ENCODE data around the gene UNC119B. TPM values are rescaled to one million over a fixed set of nuclear protein-coding genes. Genes with fewer than 3 reads are reported as not detected.
A peak's percentile ranks its signal among the peaks of the same experiment; 100 is the strongest.

UNC119B gene
- polyA plus RNA-seq, 1 donor from 2014 or later, result 4.9 TPM

DNA sequence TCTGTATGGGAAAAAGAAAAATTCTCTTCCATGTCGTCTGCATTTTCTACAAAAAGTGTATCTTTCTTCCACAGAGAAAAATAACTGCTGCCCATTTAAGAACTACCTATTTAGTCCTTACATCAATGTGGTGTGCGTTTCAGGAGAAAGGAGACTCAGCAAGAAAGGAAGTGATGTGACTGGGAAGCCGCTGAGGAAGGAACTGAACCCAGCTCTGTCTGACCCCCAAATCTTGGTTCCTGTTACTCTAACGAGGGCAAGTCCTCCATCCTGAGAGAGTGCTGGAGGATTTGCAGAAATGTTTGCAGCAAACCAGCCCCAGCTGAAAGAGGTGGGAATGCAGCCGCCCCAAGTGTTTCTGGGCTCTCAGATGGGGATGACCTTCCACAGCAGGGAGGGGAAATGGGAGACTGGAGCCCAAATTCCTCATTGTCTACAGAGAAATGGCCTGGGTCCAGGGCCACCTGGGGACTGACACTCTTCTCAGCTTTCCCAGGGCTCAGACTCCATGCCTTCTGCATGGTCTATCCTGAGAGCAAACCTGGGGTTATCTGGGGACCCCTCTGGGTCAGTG, 30.0 kb upstream of the UNC119B start:
- no peak overlapping the region for H3K27ac Mint-ChIP-seq
- no peaks in the 10 kb centered on the region for H3K36me3 Mint-ChIP-seq
- H3K4me3 Mint-ChIP-seq, result peak overlapping the region in 1 of 4 donors; percentile 83
- H3K9me3 Mint-ChIP-seq, result peaks cover 0 to 4% (median 0%) of the 10 kb centered on the region in 3 donors
- H3K27me3 Mint-ChIP-seq, result no peaks in the 10 kb centered on the region
- H3K4me1 Mint-ChIP-seq, result peaks cover 18 to 25% (median 25%) of the 10 kb centered on the region in 3 donors

GRCh38 chr12:120684523-120684932, 25.7 kb upstream of the UNC119B start:
- peak overlapping the region; percentile 43 to 97 (median 88) for H3K27ac Mint-ChIP-seq
- peaks cover 30 to 31% (median 31%) of the 10 kb centered on the region in 3 donors for H3K4me1 Mint-ChIP-seq
- H3K36me3 Mint-ChIP-seq, result no peaks in the 10 kb centered on the region
- H3K9me3 Mint-ChIP-seq, result peaks cover 0 to 4% (median 0%) of the 10 kb centered on the region in 3 donors
- H3K4me3 Mint-ChIP-seq, result peak overlapping the region in 3 of 4 donors; percentile 24 to 93 (median 70)
- no peaks in the 10 kb centered on the region for H3K27me3 Mint-ChIP-seq

DNA sequence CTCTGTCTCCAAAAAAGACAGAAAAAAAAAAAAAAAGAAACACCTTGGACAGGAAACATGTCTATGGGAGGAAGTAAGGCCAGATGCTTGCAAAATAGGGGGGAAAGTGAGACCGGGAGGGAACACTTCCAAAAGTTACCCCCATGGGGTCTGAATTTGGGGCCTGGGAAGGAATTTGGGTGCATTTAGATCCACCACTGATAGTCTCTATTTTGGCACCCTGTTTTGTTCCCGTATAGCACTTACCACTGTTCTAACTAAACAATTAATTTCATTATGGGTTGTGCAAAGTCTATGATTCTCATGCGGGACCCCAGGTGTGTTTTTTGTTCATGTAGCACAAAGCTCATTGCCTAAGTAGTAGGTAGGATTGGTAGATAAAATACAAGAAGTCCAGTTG, 24.7 kb upstream of the UNC119B start:
- Mint-ChIP-seq H3K9me3 (peaks cover 0 to 4% (median 0%) of the 10 kb centered on the region in 3 donors), H3K27me3 (no peaks in the 10 kb centered on the region), H3K4me1 (peaks cover 27 to 32% (median 27%) of the 10 kb centered on the region in 3 donors), H3K4me3 (peak overlapping the region; percentile 54 to 97 (median 82)), H3K27ac (peak overlapping the region; percentile 88 to 97 (median 96)), H3K36me3 (no peaks in the 10 kb centered on the region)

- H3K9me3 Mint-ChIP-seq, result peaks cover 0 to 4% (median 0%) of the 10 kb centered on the region in 3 donors
- peak overlapping the region; percentile 88 to 97 (median 96) for H3K27ac Mint-ChIP-seq
- no peaks in the 10 kb centered on the region for H3K27me3 Mint-ChIP-seq
- peak overlapping the region; percentile 89 to 97 (median 95) for H3K4me3 Mint-ChIP-seq
- H3K4me1 Mint-ChIP-seq, result peaks cover 27 to 34% (median 29%) of the 10 kb centered on the region in 3 donors
- no peaks in the 10 kb centered on the region for H3K36me3 Mint-ChIP-seq
These were observed 24.0 kb upstream of the UNC119B start for GRCh38 chr12:120686151-120686689.

- Mint-ChIP-seq H3K9me3 (peaks cover 0 to 4% (median 0%) of the 10 kb centered on the region in 3 donors), H3K4me3 (peak within 1 kb of the TSS; percentile 89 to 97 (median 95)), H3K27ac (peak within 1 kb of the TSS; percentile 94 to 97 (median 96)), H3K36me3 (no peaks in the 10 kb centered on the region), H3K27me3 (no peaks in the 10 kb centered on the region), H3K4me1 (peaks cover 27 to 34% (median 29%) of the 10 kb centered on the region in 3 donors)
These were observed 23.3 kb upstream of the UNC119B start, which contains the start of gene MLEC for GRCh38 chr12:120686690-120687577. TSS of gene MLEC (plus strand) at chr12:120687149. CDS start at chr12:120687297, 148 bp downstream.

DNA sequence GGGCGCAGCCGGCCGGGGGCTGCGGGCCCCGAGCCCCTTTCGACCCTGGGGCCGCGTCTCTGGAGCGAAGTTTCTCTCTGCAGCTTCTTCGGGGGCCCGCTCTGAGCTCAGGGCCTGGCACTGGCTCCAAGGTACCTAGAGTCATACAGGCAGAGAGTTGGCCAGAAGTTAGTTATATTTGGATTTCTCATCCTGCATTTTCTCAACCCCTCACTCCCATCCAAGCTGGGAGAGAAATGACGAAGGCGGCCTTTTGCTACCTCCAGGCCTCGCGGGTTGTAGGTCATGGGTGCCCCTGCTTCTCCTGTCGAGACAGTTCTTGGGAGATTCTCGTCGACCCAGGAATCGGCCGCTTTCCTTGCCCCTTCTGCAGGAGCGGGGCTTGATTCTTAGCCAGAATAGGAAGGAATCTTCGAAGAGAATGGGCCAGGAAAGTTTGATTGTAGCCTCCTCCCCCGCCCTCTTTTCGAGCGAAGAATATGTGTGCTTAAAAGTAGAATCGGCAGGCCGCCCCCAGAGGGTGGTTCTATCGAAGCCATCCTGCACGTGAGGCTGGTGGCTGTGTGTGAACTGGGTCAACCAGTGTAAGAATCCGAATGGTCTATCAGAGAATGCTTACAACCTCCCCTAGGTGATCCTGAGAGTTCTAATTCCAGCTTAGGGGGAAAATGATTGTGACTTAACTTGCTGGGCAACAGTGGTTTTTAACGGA, 22.5 kb upstream of the UNC119B start:
- Mint-ChIP-seq H3K9me3 (peaks cover 0 to 4% (median 0%) of the 10 kb centered on the region in 3 donors), H3K27ac (peak overlapping the region in 2 of 3 donors; percentile 89 to 94), H3K27me3 (no peaks in the 10 kb centered on the region), H3K4me3 (peak overlapping the region; percentile 84 to 95 (median 92)), H3K36me3 (peaks cover 3% of the 10 kb centered on the region), H3K4me1 (peaks cover 27 to 37% (median 29%) of the 10 kb centered on the region in 3 donors)

DNA sequence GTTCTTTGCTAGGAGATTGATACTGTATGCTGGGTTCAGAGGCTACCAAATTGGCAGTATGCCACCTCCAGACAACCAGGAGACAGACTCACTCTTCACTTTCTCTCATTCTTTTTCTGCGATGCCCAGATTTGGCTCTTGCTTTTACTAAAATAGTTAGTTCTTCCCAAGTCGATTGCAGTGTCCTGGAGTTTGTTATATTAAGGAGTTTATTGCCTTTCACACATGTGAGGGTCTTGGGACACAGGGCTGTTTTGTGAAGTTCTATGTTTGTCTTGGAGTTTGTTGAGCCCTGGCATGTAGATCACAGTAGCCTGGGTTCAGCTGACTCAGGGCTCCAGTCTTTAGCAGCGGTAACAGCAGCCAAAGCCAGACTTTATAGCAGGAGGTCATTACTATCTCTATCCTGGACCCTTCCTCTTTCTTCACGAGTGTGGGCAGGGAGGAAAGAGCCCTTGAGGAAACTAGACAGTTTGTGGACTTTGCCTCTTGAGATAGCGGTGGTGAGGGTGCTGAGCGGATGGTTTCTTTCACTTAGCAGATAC, 21.7 kb upstream of the UNC119B start:
- peak overlapping the region; percentile 84 to 95 (median 92) for H3K4me3 Mint-ChIP-seq
- no peaks in the 10 kb centered on the region for H3K27me3 Mint-ChIP-seq
- H3K4me1 Mint-ChIP-seq, result peaks cover 27 to 37% (median 29%) of the 10 kb centered on the region in 3 donors
- peaks cover 6% of the 10 kb centered on the region for H3K36me3 Mint-ChIP-seq
- H3K9me3 Mint-ChIP-seq, result peaks cover 0 to 4% (median 0%) of the 10 kb centered on the region in 3 donors
- H3K27ac Mint-ChIP-seq, result peak overlapping the region in 1 of 3 donors; percentile 94

DNA sequence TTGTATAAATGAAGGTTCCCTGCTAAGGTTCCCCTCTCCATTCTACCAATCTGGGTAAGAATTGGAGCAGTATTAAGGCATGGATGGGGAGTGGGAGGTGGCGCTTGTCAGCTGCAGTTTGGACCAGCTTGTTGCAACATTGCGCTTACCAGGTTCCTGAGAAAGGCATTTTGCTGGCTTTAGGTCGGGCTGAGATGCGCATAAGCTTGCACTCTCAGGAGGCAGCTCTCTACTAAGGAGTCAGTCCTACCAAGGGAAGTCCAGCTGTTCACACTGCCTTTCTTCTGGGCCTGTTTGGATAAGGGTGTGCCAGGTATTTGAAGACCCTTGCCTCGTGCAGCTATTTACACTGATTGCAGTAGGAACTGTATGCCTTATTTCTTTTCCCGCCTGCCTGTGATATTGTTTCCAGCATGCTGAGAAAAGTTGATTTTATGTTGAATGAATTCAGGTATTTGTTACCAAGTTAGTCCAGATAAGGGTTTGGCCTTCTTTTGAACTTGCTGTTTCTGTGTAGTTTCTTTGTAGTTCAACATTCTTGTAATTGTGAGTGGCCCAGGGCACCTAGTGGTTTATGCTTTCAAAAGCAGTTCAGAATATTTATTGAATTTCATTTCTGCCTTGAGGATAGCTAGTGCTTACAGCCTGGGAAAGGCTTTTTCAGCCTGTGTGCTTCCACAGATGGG, 20.7 kb upstream of the UNC119B start:
- H3K27ac Mint-ChIP-seq, result no peak overlapping the region
- H3K9me3 Mint-ChIP-seq, result peaks cover 0 to 4% (median 0%) of the 10 kb centered on the region in 3 donors
- no peaks in the 10 kb centered on the region for H3K27me3 Mint-ChIP-seq
- peaks cover 7% of the 10 kb centered on the region for H3K36me3 Mint-ChIP-seq
- peak overlapping the region; percentile 27 to 91 (median 52) for H3K4me3 Mint-ChIP-seq
- H3K4me1 Mint-ChIP-seq, result peaks cover 23 to 33% (median 27%) of the 10 kb centered on the region in 3 donors

DNA sequence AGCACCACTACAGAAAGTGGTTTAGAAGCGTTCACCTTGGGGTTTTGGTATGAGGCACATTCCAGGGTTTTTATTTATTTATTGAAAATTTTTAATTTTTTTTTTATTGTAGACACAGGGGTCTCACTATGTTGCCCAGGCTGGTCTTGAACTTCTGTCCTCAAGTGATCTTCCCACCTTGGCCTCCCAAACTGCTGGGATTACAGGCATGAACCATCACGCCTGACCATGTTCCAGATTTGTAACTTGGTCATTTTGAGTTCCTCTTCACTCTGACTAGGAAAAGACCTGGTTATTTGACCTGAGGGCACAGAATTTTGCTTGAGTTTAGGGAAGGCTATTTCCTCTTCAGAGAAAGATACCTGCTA, 20.2 kb upstream of the UNC119B start:
- Mint-ChIP-seq H3K4me1 (peaks cover 18 to 28% (median 24%) of the 10 kb centered on the region in 3 donors), H3K27me3 (no peaks in the 10 kb centered on the region), H3K36me3 (peaks cover 9% of the 10 kb centered on the region), H3K4me3 (no peak overlapping the region), H3K27ac (no peak overlapping the region), H3K9me3 (peaks cover 0 to 2% (median 0%) of the 10 kb centered on the region in 3 donors)

DNA sequence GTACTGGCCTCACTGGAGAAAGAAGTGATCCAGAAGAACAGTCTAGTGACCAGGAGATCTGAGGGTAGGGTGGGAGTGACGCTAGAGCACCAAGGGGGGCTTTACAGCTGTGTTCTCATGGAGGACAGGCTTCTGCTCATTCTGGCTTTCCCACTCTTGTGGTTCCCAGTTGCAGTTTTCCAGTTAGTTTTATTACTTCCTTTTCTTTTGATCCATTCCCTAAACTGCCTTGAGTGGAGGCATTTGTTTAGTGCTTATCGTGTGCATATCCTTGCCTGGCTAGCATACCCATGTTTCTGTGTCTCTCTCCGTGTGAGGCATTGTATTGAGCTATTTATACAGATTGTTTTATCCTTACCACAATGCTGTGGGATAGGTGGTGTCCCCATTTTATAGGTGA, 19.3 kb upstream of the UNC119B start:
- Mint-ChIP-seq H3K36me3 (peaks cover 9% of the 10 kb centered on the region), H3K9me3 (no peaks in the 10 kb centered on the region), H3K4me1 (peaks cover 16 to 24% (median 21%) of the 10 kb centered on the region in 3 donors), H3K27ac (no peak overlapping the region), H3K4me3 (no peak overlapping the region), H3K27me3 (no peaks in the 10 kb centered on the region)

DNA sequence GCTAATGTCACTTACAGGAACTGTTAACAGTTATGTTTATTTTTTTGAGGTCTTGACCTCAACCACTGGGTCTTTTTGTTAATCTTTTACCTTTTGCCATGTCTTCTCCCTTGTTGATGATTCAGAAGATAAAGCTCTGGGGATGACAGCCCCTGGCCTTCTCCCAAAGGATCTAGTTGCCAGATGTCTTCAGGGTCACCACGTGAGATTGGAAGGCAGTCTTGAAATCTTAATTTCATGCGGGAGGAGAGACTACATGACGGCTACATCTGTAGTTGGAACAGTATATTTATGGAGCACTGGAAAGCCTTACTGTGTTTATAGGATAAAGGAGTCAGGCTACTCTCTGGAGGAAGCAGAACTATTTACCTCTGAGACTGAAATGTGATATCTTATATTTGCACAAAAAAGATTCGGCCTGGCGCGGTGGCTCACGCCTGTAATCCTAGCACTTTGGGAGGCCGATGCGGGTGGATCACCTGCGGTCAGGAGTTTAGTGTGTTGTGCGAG, 17.7 kb upstream of the UNC119B start:
- Mint-ChIP-seq H3K9me3 (no peaks in the 10 kb centered on the region), H3K4me1 (peaks cover 16 to 24% (median 21%) of the 10 kb centered on the region in 3 donors), H3K36me3 (peaks cover 15% of the 10 kb centered on the region), H3K27ac (no peak overlapping the region), H3K27me3 (no peaks in the 10 kb centered on the region), H3K4me3 (peak overlapping the region in 1 of 4 donors; percentile 41)

- Mint-ChIP-seq H3K4me3 (no peak overlapping the region), H3K9me3 (no peaks in the 10 kb centered on the region), H3K4me1 (peaks cover 4 to 18% (median 12%) of the 10 kb centered on the region in 3 donors), H3K27me3 (no peaks in the 10 kb centered on the region), H3K27ac (no peak overlapping the region), H3K36me3 (peaks cover 15% of the 10 kb centered on the region)
These were observed 16.4 kb upstream of the UNC119B start for GRCh38 chr12:120693848-120694247.

DNA sequence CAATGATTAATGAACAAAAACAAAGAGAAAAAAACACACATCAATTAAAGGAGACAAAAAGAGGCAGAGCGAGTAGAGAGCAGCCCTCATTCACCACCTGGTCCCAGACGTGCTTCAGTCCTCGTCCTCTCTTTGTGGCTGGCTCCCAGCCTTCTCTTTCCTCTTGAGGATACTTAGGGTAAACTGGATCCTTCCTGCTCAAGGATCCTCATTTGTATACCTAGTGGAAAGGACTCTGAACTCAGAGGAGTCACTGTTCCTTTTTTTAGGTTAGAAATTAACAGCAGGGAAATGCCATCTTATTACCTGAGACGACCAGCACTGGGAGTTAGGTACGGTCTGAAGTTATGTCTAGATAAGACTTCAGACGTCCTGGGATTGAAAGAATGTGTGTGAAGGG, 13.6 kb upstream of the UNC119B start:
- Mint-ChIP-seq H3K4me3 (no peak overlapping the region), H3K9me3 (no peaks in the 10 kb centered on the region), H3K4me1 (peaks cover 0 to 9% (median 5%) of the 10 kb centered on the region in 3 donors), H3K27me3 (no peaks in the 10 kb centered on the region), H3K36me3 (peaks cover 21% of the 10 kb centered on the region), H3K27ac (no peak overlapping the region)

Measured in IgD-negative memory B cell (primary cell).